HepG2 (cell line): ENCODE measurements around the gene BMP2K.

Experiments used
- CTCF ChIP-seq: sonication (generic); formaldehyde crosslinking; IDR thresholded peaks from 2 replicates; pipeline ENCODE4 v1.5.0; 2020; ENCODE audit warnings: mild to moderate bottlenecking, missing genetic modification reagents, moderate library complexity
- EP300 ChIP-seq, 3 experiments: sonication (generic) in 1 of 3; formaldehyde crosslinking in 1 of 3; IDR thresholded peaks; 2 replicates each; pipeline versions ENCODE4 v1.5.1 to v1.6.1; 2011 to 2020; ENCODE audit warnings: low read depth in 2 of 3, low read length in 2 of 3, borderline replicate concordance in 1 of 3, improper control_type of control experiment in 1 of 3, mild to moderate bottlenecking in 1 of 3, missing genetic modification reagents in 1 of 3, moderate library complexity in 1 of 3
- EZH2 ChIP-seq: conservative IDR thresholded peaks from 2 replicates; pipeline ENCODE4 v1.6.1; 2012; ENCODE audit warnings: mild to moderate bottlenecking, low read depth, low read length, moderate library complexity
- MBD4 ChIP-seq: IDR thresholded peaks from 2 replicates; pipeline ENCODE4 v1.6.1; 2012; ENCODE audit warnings: low read length, inconsistent platforms, borderline replicate concordance
- MXD1 ChIP-seq: sonication (generic); formaldehyde crosslinking; IDR thresholded peaks from 2 replicates; pipeline ENCODE4 v1.4.0; 2020; ENCODE audit warnings: mild to moderate bottlenecking, missing genetic modification reagents
- RFX5 ChIP-seq: IDR thresholded peaks from 2 replicates; pipeline ENCODE4 v1.6.1; 2011; ENCODE audit warnings: low read depth, low read length, improper control_type of control experiment
- SMC3 ChIP-seq: IDR thresholded peaks from 2 replicates; pipeline ENCODE4 v1.6.1; 2011; ENCODE audit warnings: low read length, improper control_type of control experiment
- TAF1 ChIP-seq: sonication (generic); formaldehyde crosslinking; IDR thresholded peaks from 2 replicates; pipeline ENCODE4 v1.4.0; 2020; ENCODE audit warnings: missing genetic modification reagents
- TCF7 ChIP-seq: sonication (generic); IDR thresholded peaks from 2 replicates; pipeline ENCODE4 v1.6.1; 2016; ENCODE audit warnings: antibody characterized with exemption, low read depth
- ZNF274 ChIP-seq: sonication (generic); formaldehyde crosslinking; IDR thresholded peaks from 2 replicates; pipeline ENCODE4 v1.5.1; 2020; ENCODE audit warnings: mild to moderate bottlenecking, missing genetic modification reagents
- ZNF792 ChIP-seq: IDR thresholded peaks from 2 replicates; pipeline ENCODE4 v1.6.1; 2016
- TF ChIP-seq, protein P1 (sequence below): IDR thresholded peaks from 2 replicates; pipeline ENCODE4 v1.6.1; 2012; ENCODE audit warnings: low read length, improper control_type of control experiment

DNA sequence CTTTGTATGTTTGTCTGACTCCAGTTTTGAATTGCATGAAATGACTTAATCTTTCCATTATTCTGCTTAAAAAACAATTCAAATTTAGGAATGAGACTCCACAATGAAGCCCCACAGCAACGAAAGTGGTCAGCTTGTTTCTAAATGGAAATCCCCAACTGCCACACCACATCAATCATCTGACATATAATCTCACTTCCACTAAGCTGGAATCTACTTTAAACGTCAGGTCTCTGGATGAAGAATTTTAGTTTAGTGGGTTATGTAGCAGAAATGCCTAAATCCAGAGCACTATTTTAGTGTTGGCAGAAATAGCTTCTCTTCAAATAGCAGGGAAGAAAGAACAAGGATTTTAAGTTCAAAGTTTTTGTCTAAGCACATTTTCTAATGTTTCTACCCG lies 1.7 kb upstream of the BMP2K start:
- TF ChIP-seq ZNF792: no peak
- no peak for TF ChIP-seq MXD1 (CRISPR knock-in tag)
- TF ChIP-seq EZH2: no peak
- no peak for TF ChIP-seq ZNF274
- TF ChIP-seq MBD4: no peak
- TF ChIP-seq TAF1 (CRISPR knock-in tag): no peak
- TF ChIP-seq, protein P1, sequence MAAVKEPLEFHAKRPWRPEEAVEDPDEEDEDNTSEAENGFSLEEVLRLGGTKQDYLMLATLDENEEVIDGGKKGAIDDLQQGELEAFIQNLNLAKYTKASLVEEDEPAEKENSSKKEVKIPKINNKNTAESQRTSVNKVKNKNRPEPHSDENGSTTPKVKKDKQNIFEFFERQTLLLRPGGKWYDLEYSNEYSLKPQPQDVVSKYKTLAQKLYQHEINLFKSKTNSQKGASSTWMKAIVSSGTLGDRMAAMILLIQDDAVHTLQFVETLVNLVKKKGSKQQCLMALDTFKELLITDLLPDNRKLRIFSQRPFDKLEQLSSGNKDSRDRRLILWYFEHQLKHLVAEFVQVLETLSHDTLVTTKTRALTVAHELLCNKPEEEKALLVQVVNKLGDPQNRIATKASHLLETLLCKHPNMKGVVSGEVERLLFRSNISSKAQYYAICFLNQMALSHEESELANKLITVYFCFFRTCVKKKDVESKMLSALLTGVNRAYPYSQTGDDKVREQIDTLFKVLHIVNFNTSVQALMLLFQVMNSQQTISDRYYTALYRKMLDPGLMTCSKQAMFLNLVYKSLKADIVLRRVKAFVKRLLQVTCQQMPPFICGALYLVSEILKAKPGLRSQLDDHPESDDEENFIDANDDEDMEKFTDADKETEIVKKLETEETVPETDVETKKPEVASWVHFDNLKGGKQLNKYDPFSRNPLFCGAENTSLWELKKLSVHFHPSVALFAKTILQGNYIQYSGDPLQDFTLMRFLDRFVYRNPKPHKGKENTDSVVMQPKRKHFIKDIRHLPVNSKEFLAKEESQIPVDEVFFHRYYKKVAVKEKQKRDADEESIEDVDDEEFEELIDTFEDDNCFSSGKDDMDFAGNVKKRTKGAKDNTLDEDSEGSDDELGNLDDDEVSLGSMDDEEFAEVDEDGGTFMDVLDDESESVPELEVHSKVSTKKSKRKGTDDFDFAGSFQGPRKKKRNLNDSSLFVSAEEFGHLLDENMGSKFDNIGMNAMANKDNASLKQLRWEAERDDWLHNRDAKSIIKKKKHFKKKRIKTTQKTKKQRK: no peak
- no peak for TF ChIP-seq CTCF (CRISPR knock-in tag)
- no peak for TF ChIP-seq TCF7
- no peak for TF ChIP-seq RFX5
- no peak for TF ChIP-seq EP300 (IDR thresholded peaks at IDR 0.05; ENCODE audit: low read depth in 2 of 2, low read length in 2 of 2)
- no peak for TF ChIP-seq EP300 (CRISPR knock-in tag; IDR thresholded peaks at IDR 0.05; ENCODE audit: borderline replicate concordance)
- TF ChIP-seq SMC3: no peak
